ENCODE data around the gene SMAD5. TPM values are rescaled to one million over a fixed set of nuclear protein-coding genes. Genes with fewer than 3 reads are reported as not detected.

The SMAD5 gene
- total RNA-seq: 100 to 1,000 TPM in 1 of 4 donors, 10 to 100 TPM in 3; 51.8 to 122 (median 63.3) TPM

- 0 to 1% methylated on average over 5 to 47 of the region's 81 CpGs for WGBS, 2 donors
- Histone ChIP-seq H3K36me3 (no peaks in the 10 kb centered on the region), H3K27ac (peak within 1 kb of the TSS; percentile 76 to 96 (median 95)), H3K4me1 (peaks cover 23% of the 10 kb centered on the region in 2 donors), H3K9me3 (no peaks in the 10 kb centered on the region), H3K27me3 (no peaks in the 10 kb centered on the region), H3K4me3 (replicated peaks in 1 of 3) (peak within 1 kb of the TSS; percentile 35 to 91 (median 86))
- peak; percentile 95 to 97 for DNase-seq
- intact Hi-C loops (cut with DNase I): no loop called here
- TF ChIP-seq CTCF (IDR thresholded peaks at IDR 0.05) (no peak), POLR2A (IDR thresholded peaks at IDR 0.05) (peak; percentile 21 to 85)
Measured at GRCh38 chr5:136132557-136133221, at the start of gene SMAD5. TSS of gene SMAD5 (plus strand) at chr5:136132845. CDS start at chr5:136153761, 20,916 bp downstream.

- H3K4me1 ChIP-seq: peaks cover 11 to 16% of the 10 kb centered on the region in 2 donors
- peak; percentile 91 to 93 for DNase-seq
- 75 to 91% methylated on average over 1 of the region's 1 CpG for WGBS, 2 donors
Measured at GRCh38 chr5:136084698-136085097, 47.9 kb upstream of the SMAD5 start.

GRCh38 chr5:136086783-136087566, 45.7 kb upstream of the SMAD5 start:
- no peak overlapping the region for H3K4me3 ChIP-seq (replicated peaks in 1 of 3)
- no peaks in the 10 kb centered on the region for H3K9me3 ChIP-seq
- DNase-seq: no peak
- intact Hi-C loops (cut with DNase I): loop anchor here (10.0 kb wide), 1 partner anchor 88 kb away; no protein-coding TSS in a partner anchor
- no peaks in the 10 kb centered on the region for H3K36me3 ChIP-seq
- 81 to 91% methylated on average over 5 of the region's 5 CpGs for WGBS, 2 donors
- H3K27me3 ChIP-seq: no peaks in the 10 kb centered on the region
- peaks cover 11 to 16% of the 10 kb centered on the region in 2 donors for H3K4me1 ChIP-seq
- TF ChIP-seq POLR2A (IDR thresholded peaks at IDR 0.05) (no peak), CTCF (IDR thresholded peaks at IDR 0.05) (no peak)
- no peak overlapping the region for H3K27ac ChIP-seq

More at GRCh38 chr5:136084698-136085097, 47.9 kb upstream of the SMAD5 start:
- no peak overlapping the region for H3K4me3 ChIP-seq (replicated peaks in 1 of 3)
- intact Hi-C loops (cut with DNase I): loop anchor here (10.0 kb wide), 1 partner anchor 90 kb away; no protein-coding TSS in a partner anchor
- TF ChIP-seq POLR2A (IDR thresholded peaks at IDR 0.05) (no peak), CTCF (IDR thresholded peaks at IDR 0.05) (no peak)
- no peak overlapping the region for H3K27ac ChIP-seq
- H3K9me3 ChIP-seq: no peaks in the 10 kb centered on the region
- H3K27me3 ChIP-seq: no peaks in the 10 kb centered on the region
- no peaks in the 10 kb centered on the region for H3K36me3 ChIP-seq

GRCh38 chr5:136087961-136088871, 44.4 kb upstream of the SMAD5 start:
- Histone ChIP-seq H3K27ac (peak overlapping the region; percentile 8 to 78 (median 77)), H3K27me3 (no peaks in the 10 kb centered on the region), H3K4me3 (replicated peaks in 1 of 3) (no peak overlapping the region), H3K9me3 (no peaks in the 10 kb centered on the region), H3K4me1 (peaks cover 11 to 16% of the 10 kb centered on the region in 2 donors), H3K36me3 (no peaks in the 10 kb centered on the region)
- DNase-seq: peak; percentile 81 to 86
- no peak for TF ChIP-seq CTCF (IDR thresholded peaks at IDR 0.05)
- TF ChIP-seq POLR2A (IDR thresholded peaks at IDR 0.05): no peak
- intact Hi-C loops (cut with DNase I): loop anchor here (10.0 kb wide), 1 partner anchor 87 kb away; no protein-coding TSS in a partner anchor
- 46 to 48% methylated on average over 16 of the region's 16 CpGs for WGBS, 2 donors

Measured in thyroid gland (tissue), 4 donors.